Right renal cortex interstitium (tissue), 3 donors: ENCODE data around the gene CCDC92B. TPM values are rescaled to one million over a fixed set of nuclear protein-coding genes. Genes with fewer than 3 reads are reported as not detected.
A peak's percentile ranks its signal among the peaks of the same experiment; 100 is the strongest.

Experiments used
- DNase-seq, 3 donors: peaks; one replicate each; pipeline ENCODE4 v3.0.0-alpha.2; 2013; ENCODE audit warnings: low read depth in 3 of 3, low spot score in 2 of 3
- polyA plus RNA-seq, 3 donors: library from polyadenylated mRNA; unstranded; fragments of 120-200 nt; gene quantifications; one replicate each; pipeline ENCODE4 v1.2.1, GENCODE V29; 2013; ENCODE audit not compliant: insufficient read length in 3 of 3

The CCDC92B gene
- polyA plus RNA-seq, 3 donors = 0.07 to 0.17 (median 0.10) TPM

- no peak for DNase-seq
Observed at GRCh38 chr17:2723505-2723996, 25.9 kb downstream of the CCDC92B start.

- DNase-seq = no peak
Observed at GRCh38 chr17:2722611-2723010, 26.8 kb downstream of the CCDC92B start.

DNA sequence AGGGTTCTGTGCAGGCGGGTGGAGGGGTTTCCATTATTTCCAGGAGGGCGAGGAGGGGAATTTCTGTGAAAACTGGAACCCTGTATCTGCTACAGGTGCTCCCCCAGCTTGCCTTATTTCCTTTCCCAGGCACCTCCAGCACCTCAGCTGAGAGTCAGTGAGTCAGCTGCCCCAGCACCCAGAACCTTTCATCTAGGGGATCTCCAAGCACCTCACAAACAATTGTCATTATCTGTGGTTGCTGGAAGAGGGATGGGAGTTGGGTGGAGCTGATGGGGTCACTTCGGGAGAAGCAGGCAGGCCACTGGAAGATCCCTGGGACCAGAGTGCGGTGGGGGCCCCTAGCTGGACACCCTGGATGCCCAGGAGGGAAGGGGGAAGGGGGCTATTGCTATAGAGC is 27.8 kb downstream of the CCDC92B start:
- no peak for DNase-seq

DNA sequence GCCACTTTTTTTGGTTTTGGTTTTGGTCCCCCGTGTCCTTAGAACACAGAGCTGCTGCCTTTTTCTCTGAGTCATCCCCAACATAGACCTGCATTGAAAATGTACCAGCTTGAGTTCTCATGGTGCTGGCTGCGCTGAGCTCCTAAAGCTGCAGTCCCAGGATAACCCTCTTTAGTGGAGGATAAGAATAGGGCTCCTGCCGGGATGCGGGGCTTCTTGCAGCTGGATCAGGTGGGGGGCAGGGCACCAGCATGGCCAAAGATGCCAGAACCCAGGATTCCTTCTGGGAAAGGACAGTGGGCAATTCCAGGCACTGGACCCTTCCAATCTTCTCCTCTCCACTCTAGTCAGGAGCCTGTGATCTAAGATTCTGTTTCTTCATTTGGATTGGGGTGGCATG is 29.6 kb downstream of the CCDC92B start:
- no peak for DNase-seq

- no peak for DNase-seq
Observed at GRCh38 chr17:2718150-2718938, 31.1 kb downstream of the CCDC92B start.

DNA sequence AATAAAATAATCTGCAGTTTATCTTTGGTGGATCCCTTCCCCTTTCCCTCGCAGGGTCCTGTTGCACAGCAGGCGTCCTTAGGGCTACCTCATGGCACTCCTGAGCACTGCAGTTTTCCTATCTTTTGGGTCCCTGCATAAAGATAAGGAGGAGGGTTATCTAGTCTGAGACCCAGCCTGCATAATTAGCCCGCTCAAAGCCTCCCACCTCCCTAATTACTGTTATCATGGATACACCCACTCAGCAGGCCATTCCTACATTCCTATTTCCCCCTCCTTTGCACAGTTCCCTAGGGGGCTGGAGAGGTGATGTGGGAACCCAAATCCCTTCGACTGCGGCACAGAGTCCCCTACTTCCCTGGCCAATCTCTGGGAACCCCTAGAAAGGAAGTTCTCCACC is 32.8 kb downstream of the CCDC92B start:
- no peak for DNase-seq

- DNase-seq = no peak
Observed at GRCh38 chr17:2713881-2714280, 35.6 kb downstream of the CCDC92B start.

DNA sequence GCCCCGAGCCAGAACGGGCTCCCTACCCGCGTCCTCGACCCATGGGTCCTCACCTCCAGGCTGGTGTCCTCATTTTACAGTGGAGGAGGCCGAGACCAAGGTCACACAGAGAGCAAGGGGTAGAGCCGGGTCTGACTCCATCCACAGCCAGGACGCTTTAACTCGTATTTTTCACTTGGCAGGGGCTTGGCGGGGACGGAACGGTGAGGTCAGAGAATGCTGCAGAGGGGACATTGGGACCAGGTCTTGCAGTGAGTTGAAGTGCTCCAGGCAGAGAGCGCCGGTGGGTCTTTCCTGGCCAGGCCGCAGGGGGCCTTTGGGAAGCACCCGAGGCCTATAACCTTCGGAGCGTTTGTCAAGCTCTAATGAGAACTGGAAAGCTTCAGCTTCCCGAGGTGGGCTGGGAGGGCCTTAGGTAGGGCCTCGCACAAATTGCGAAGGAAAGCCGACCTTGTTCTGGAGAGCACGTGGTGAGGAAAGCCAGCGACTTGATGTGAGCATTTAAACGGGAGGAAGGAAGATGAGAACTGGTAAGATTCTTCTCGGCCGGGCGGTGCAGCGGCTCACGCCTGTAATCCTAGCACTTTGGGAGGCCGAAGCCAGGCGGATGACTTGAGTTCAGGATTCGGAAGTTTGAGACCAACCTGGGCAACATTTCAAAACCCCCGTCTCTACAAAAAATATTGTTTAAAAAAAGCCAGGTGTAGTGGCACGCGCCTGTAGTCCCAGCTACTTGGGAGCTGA is 37.0 kb downstream of the CCDC92B start:
- no peak for DNase-seq

- peak; percentile 73 to 90 (median 89) for DNase-seq
Observed at GRCh38 chr17:2711608-2712299, 37.7 kb downstream of the CCDC92B start, which contains the start of gene CLUH. Gene CLUH, minus strand, starts transcription at chr17:2711764. Its CDS starts 103 bp downstream, at chr17:2711661.

DNA sequence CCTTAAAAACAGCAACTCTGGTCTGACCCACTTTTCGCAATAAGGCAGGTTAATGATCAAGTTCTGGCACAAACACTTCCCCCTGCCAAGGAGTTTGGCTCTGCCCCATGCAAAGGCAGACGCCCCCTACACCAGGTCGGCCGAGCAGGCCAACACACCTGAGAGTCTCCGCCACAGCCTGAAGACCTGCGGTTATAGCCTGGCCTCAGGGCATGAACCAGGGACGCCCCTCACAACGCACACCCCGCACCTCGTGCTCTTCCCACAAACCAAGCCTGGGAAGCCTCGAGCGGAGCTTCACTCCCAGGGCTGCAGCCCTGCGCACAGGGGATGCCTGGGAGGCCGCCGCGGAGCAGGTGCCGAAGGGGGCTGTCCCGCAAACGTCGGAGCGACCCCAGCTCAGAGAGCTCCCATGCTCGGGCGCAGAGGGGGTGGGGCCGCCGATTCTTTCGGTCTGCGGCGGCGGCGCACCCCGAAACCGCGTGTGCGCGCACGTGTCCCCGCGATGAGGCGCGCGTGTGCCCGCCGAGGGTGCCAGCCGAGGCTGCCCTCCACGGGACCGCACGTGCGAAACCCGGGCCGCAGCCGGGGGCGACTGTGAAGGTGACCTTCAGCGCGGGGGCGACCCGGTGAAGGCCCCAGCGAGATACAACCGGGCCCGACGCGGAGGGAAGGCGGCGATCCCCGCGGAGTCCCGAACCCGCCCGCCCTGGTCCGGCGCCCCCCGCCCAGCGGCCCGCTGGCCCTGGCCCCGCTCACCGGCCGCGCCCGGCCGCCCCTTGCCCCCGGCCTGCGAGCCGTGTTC is 38.4 kb downstream of the CCDC92B start:
- no peak for DNase-seq

DNA sequence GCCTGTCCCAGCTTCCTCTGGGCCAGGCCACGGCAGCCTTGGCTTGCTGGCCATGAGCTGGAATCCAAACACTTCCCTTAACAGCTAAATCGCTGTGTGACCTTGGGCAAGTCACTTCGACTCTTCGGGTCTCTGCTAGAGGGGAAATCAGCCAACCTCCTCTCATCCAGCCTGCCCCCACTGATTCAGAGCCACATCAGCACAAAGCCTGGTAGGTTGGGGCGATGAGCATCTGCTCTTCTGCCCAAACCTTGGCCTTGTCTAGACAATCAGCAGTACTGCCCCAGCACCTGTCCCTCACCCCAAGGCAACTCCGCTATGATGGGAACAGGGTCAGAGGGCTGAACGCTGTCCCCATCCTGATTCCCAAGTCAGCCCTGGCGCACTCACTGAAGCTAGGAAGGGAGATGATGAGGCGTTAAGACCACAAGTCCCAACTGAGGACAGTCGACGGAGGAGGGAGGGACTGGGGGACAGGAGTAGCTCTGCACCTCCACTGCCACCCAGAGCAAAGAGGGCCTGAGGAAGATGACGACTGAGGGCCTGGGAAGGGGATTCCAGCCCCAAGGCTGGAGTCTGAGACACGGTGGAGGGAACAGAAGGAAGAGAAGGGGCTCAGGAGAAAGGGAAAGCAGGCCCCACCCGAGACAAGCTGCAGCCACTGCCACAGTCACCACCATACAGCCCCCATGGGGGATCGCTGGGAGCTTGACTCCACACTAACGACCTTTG is 39.2 kb downstream of the CCDC92B start:
- no peak for DNase-seq

- no peak for DNase-seq
Observed at GRCh38 chr17:2709183-2709661, 40.2 kb downstream of the CCDC92B start.

DNA sequence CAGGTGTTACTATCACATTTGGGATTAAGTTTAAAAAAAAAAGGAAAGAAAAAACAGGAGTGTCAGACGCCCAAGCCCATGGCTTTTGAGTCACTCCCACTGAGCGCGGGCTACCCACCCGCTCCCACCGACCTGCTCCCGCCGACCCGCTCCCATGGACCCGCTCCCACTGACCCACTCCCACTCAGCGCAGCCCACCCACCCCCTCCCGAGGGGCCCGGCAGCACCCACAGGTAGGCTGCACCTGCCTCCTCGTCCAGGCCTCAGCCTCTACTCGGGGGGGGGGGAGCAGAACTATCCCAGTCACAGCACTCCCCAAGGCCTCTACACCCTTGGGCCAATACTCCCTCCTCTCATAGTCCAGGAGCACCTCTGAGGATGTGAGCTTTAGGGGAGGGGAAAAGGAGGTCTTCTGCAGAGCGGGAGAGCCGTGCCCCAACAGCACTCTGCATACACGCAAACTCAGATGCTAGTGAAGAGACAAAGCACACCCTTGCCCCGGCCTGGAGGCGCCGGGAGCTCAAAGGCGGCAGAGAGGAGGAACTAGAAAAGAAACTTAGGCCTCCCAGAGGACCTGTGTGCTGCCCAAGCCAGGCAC is 40.8 kb downstream of the CCDC92B start:
- DNase-seq = no peak

- no peak for DNase-seq
Observed at GRCh38 chr17:2707721-2708584, 41.5 kb downstream of the CCDC92B start.

DNA sequence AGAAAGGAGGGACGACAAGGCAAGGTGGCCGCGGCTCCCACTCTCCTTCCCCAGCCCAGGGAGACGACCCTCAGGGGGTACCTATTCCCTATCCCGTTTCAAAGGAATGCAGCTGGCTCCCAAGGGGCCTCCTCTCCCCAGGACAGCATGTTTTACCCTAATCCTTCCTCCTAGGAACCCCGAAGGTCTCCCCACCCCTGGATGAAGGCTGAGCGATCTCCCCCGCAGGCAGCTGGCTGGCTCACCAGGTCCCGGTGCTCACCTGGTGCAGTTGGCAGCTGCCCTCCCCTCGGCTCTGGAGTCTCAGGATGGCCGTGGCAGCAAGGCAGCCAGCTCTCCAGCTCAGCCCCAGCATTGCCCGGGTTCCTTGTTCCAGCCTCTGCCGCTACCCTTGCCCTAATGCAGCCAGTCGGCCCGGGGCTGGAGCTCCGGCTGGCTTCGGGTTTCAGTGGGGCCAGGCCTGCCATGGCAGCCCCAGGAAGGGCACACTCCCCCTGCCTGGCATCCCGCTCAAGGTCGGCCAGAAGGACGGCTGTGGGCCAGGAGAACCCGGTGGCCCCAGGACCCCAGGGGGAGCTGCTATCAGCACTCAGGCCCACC is 42.4 kb downstream of the CCDC92B start:
- no peak for DNase-seq

DNA sequence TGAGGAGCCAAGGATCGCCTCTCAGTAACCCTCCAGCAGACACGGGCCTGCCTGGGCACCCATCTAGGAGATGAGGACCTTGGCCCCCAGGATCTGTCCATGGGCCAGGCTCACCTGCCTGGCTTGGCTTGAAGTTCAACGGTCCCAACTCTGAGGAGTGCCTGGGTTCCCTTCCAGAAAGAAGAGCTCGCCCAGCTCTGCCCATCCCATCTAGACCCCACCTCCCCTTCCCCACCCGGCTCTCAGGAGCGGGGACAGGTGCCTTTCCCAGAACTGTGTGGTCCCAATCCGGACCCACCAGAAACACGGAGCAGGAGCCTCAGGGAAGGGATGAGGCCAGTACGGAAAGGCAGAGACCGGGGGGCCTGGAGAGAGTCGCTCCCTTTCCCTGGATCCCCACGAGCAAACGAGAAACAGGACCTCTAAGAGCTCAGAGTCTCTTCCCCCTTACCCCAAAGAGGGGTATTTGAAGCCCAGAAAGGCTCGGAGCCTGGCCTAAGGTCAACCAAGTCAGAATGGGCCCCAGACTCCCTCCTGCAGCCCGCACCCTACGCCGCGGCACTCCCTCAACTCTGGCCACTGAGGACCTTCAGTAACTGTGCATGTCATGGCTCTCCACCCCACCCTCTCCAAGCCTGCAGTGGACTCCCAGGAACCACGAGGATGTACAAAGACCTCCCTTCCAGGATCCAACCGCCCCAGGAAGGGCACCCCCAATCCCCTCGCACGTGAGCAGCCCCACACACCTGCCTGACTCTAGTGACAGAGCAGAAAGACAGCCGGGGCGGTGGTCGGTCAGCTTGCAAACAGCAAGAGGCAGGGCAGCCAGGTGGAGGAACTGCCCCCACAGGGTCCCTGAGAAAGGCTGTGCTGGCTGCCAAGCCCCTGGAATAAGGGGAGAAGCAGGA is 43.3 kb downstream of the CCDC92B start:
- DNase-seq = no peak

DNA sequence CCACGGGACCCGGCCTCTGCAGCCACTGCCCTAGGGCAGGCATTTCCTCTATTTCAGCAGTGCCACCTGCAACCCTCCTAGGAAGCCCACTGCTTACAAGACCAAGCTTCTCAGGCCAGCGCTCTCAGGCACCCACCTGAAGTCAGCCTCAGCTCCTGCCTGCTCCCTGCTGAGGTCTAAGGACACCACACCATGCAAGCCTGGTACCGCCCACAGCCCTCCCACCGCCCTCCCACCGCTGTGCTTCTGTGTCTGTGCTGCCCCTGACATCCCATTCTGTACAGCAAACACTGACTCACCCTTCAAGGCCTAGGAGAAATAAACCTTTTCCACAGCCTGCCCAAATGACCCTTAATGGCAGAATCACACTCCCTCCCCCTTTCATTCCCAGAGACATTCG is 44.2 kb downstream of the CCDC92B start:
- DNase-seq = no peak
